Lower leg skin (tissue), 4 donors: ENCODE results near the gene SNRPA. TPM values are rescaled to one million over a fixed set of nuclear protein-coding genes. Genes with fewer than 3 reads are reported as not detected.
"Not testable (repeated sequence)": the region's sequence is repeated elsewhere in the genome, so short reads cannot be mapped to it uniquely, and the experiment has no call there.

Experiments used
- DNase-seq, 2 donors: peaks; one replicate each; pipeline ENCODE4 v3.0.0-alpha.2; 2019; ENCODE audit warnings: low spot score in 2 of 2
- H3K4me3 ChIP-seq: fragments of 200-600 bp; sonication (generic); 2 replicates; pipeline ENCODE4 v1.5.1; 2017; ENCODE audit warnings: mild to moderate bottlenecking, low read depth; ENCODE audit not compliant: poor library complexity, severe bottlenecking
- CTCF ChIP-seq, 3 donors: fragments of 450-650 bp; IDR thresholded peaks; one replicate each; pipeline ENCODE4 v1.5.1; 2016; ENCODE audit warnings: antibody characterized with exemption in 3 of 3, mild to moderate bottlenecking in 3 of 3, moderate library complexity in 2 of 3
- POLR2A ChIP-seq, 2 donors: fragments of 450-650 bp; IDR thresholded peaks; one replicate each; pipeline ENCODE4 v1.6.1; 2016 to 2017; ENCODE audit warnings: antibody characterized with exemption in 2 of 2, mild to moderate bottlenecking in 1 of 2, moderate library complexity in 1 of 2
- WGBS, 2 donors: methylation state at CpG; one replicate each; pipeline ENCODE4 v1.1.5; 2018; 5-methylcytosine and 5-hydroxymethylcytosine counted together
- intact Hi-C: fragments of 100-400 bp; cut with DNase I; formaldehyde crosslinking; loops from one replicate; pipeline ENCODE4 v1.15.0; 2023; ENCODE audit warnings: low total_unique reads
- total RNA-seq, 4 donors: library from RNA; depleted of rRNA; stranded (reverse); fragments of >200 nt; gene quantifications; one replicate each; pipeline ENCODE4 v1.1.0, GENCODE V29; 2016

The SNRPA gene
- total RNA-seq, 4 donors from 2014 or later, result 18.0 to 52.4 (median 44.9) TPM

- intact Hi-C loops, result no loop called here
- WGBS, 2 donors, result 95% methylated on average over 4 of the region's 4 CpGs
- H3K4me3 ChIP-seq, result no peak overlapping the region
- TF ChIP-seq POLR2A (IDR thresholded peaks at IDR 0.05) (no peak), CTCF (IDR thresholded peaks at IDR 0.05) (no peak)
- no peak for DNase-seq
These were observed 26.7 kb upstream of the SNRPA start for GRCh38 chr19:40724315-40724714.

DNA sequence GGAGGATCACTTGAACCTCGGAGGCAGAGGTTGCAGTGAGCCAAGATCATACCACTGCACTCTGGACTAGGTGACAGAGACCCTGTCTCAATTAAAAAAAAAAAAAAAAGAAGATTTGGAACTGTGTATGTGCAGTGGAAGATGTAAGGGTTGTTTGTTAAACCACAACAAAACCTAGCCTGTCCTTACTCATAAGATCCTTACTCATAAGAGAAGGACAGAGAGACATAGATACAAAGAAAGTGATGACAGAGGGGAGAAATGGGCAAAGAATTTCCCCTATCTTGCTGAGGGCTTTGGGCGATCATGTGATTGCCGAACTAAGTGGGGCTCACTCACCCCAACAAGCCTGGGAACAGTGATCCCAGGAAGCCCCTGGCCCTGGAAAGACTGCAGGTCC, 26.1 kb upstream of the SNRPA start:
- WGBS, 2 donors, result 94% methylated on average over 3 of the region's 3 CpGs
- intact Hi-C loops, result no loop called here
- no peak overlapping the region for H3K4me3 ChIP-seq
- DNase-seq, result no peak
- TF ChIP-seq POLR2A (IDR thresholded peaks at IDR 0.05), result no peak
- TF ChIP-seq CTCF (IDR thresholded peaks at IDR 0.05), result no peak

GRCh38 chr19:40726279-40726678, 24.7 kb upstream of the SNRPA start:
- H3K4me3 ChIP-seq, result no peak overlapping the region
- DNase-seq, result no peak
- intact Hi-C loops, result no loop called here
- TF ChIP-seq POLR2A (IDR thresholded peaks at IDR 0.05) (no peak), CTCF (IDR thresholded peaks at IDR 0.05) (no peak)
- 92 to 97% methylated on average over 4 of the region's 4 CpGs for WGBS, 2 donors

- DNase-seq, intact Hi-C loops, H3K4me3 ChIP-seq: not testable (repeated sequence)
- 81 to 89% methylated on average over 5 of the region's 5 CpGs for WGBS, 2 donors
These were observed 20.9 kb upstream of the SNRPA start for GRCh38 chr19:40730065-40730464.

- intact Hi-C loops, DNase-seq, H3K4me3 ChIP-seq: not testable (repeated sequence)
- WGBS, 2 donors, result 96 to 98% methylated on average over 16 of the region's 16 CpGs
These were observed 18.7 kb upstream of the SNRPA start for GRCh38 chr19:40732304-40732703.

GRCh38 chr19:40733149-40733548, 17.9 kb upstream of the SNRPA start:
- WGBS, 2 donors, result 95 to 96% methylated on average over 13 of the region's 13 CpGs
- intact Hi-C loops, result no loop called here

More at GRCh38 chr19:40733149-40733548, 17.9 kb upstream of the SNRPA start:
- no peak for TF ChIP-seq CTCF (IDR thresholded peaks at IDR 0.05)
- no peak for TF ChIP-seq POLR2A (IDR thresholded peaks at IDR 0.05)
- DNase-seq, result no peak
- H3K4me3 ChIP-seq, result no peak overlapping the region
